Prostate gland (tissue), 2 donors: ENCODE results near the gene LCN12.

Experiments
- CTCF ChIP-seq, 4 experiments: fragments of 200-600 bp in 2 of 4; fragments of 450-650 bp in 2 of 4; sonication (generic) in 2 of 4; IDR thresholded peaks; 1 replicate in 3 of 4; 2 replicates in 1 of 4; pipeline ENCODE4 v1.5.1; 2016 to 2019; ENCODE audit warnings: antibody characterized with exemption in 4 of 4, mild to moderate bottlenecking in 2 of 4, moderate library complexity in 2 of 4
- POLR2A ChIP-seq: fragments of 450-650 bp; IDR thresholded peaks from one replicate; pipeline ENCODE4 v1.6.1; 2016; ENCODE audit warnings: antibody characterized with exemption, mild to moderate bottlenecking

GRCh38 chr9:136957901-136958300, 5.8 kb downstream of the LCN12 start:
- TF ChIP-seq CTCF (IDR thresholded peaks at IDR 0.05) (no peak), POLR2A (no peak)
